Keratinocyte (primary cell): Measurements from ENCODE around the gene ULK3. TPM values are rescaled to one million over a fixed set of nuclear protein-coding genes. Genes with fewer than 3 reads are reported as not detected.

ENCODE experiments used
- DNase-seq: peaks from one replicate; pipeline ENCODE4 v3.0.0-alpha.2; 2011; ENCODE audit warnings: low read depth, missing footprints, low spot score
- FAIRE-seq: peaks from 2 replicates; lab custom pipeline; 2011; peaks lifted over from hg19 to GRCh38; lab: Jason Lieb, UNC
- H2AFZ ChIP-seq: 2 replicates; pipeline ENCODE4 v1.6.0; 2012; ENCODE audit warnings: low read length, control low read depth, inconsistent platforms; ENCODE audit not compliant: control insufficient read depth
- H3K27ac ChIP-seq: 2 replicates; pipeline ENCODE4 v1.5.1; 2011; ENCODE audit warnings: low read length; ENCODE audit not compliant: control insufficient read depth, insufficient read depth
- H3K27me3 ChIP-seq: 3 replicates; pipeline ENCODE4 v1.6.0; 2011; ENCODE audit warnings: low read length; ENCODE audit not compliant: control insufficient read depth, insufficient read depth; ENCODE audit errors: extremely low read depth
- H3K36me3 ChIP-seq, 2 experiments: 2 replicates in 1 of 2; 3 replicates in 1 of 2; pipeline ENCODE4 v1.5.1; 2011; ENCODE audit warnings: low read length in 2 of 2, mild to moderate bottlenecking in 1 of 2; ENCODE audit not compliant: control insufficient read depth in 2 of 2, insufficient read depth in 2 of 2; ENCODE audit errors: extremely low read depth in 1 of 2
- H3K4me1 ChIP-seq: 3 replicates; pipeline ENCODE4 v1.5.1; 2011; ENCODE audit warnings: low read length; ENCODE audit not compliant: control insufficient read depth, insufficient read depth; ENCODE audit errors: extremely low read depth
- H3K4me2 ChIP-seq: 3 replicates; pipeline ENCODE4 v1.6.0; 2011; ENCODE audit warnings: low read depth, low read length; ENCODE audit not compliant: control insufficient read depth, insufficient read depth; ENCODE audit errors: extremely low read depth
- H3K4me3 ChIP-seq, 3 experiments: fragments of 200-600 bp in 1 of 3; sonication (generic) in 1 of 3; 2 replicates in 2 of 3; 3 replicates in 1 of 3; pipeline ENCODE4 v1.5.1; 2011 to 2016; ENCODE audit warnings: low read length in 3 of 3, mild to moderate bottlenecking in 3 of 3, control low read depth in 2 of 3, inconsistent platforms in 1 of 3, low read depth in 1 of 3, mixed read lengths in 1 of 3, mixed run types in 1 of 3, moderate library complexity in 1 of 3; ENCODE audit not compliant: control insufficient read depth in 2 of 3, insufficient read depth in 2 of 3; ENCODE audit errors: extremely low read depth in 1 of 3
- H3K79me2 ChIP-seq: 2 replicates; pipeline ENCODE4 v1.6.0; 2012; ENCODE audit warnings: low read length; ENCODE audit not compliant: control insufficient read depth, insufficient read depth
- H3K9ac ChIP-seq: 3 replicates; pipeline ENCODE4 v1.6.0; 2011; ENCODE audit warnings: low read length; ENCODE audit not compliant: control insufficient read depth, insufficient read depth; ENCODE audit errors: extremely low read depth
- H3K9me1 ChIP-seq: 3 replicates; pipeline ENCODE4 v1.6.0; 2011; ENCODE audit warnings: low read length; ENCODE audit not compliant: control insufficient read depth, insufficient read depth; ENCODE audit errors: extremely low read depth
- H3K9me3 ChIP-seq: 2 replicates; pipeline ENCODE4 v1.5.1; 2012; ENCODE audit warnings: low read depth, low read length; ENCODE audit not compliant: control insufficient read depth
- H4K20me1 ChIP-seq: 3 replicates; pipeline ENCODE4 v1.6.0; 2011; ENCODE audit warnings: low read length; ENCODE audit not compliant: control insufficient read depth, insufficient read depth; ENCODE audit errors: extremely low read depth
- EZH2 ChIP-seq: IDR thresholded peaks from one replicate; pipeline ENCODE4 v1.6.1; 2012; ENCODE audit warnings: inconsistent platforms, mild to moderate bottlenecking, low read length, moderate library complexity
- dilution Hi-C: fragments of 300-500 bp; cut with MboI; formaldehyde crosslinking; loops from one replicate; pipeline ENCODE4 v1.7.0; 2020; ENCODE audit warnings: low sequenced_read_pairs; ENCODE audit not compliant: extremely low pct_ligation_motif_present
- polyA plus RNA-seq, 5 experiments: library from polyadenylated mRNA; depleted of rRNA in 3 of 5; stranded (reverse) in 3 of 5; stranded (forward) in 1 of 5; unstranded in 1 of 5; fragments of >200 nt; gene quantifications; 1 replicate in 1 of 5; 2 replicates in 3 of 5; 3 replicates in 1 of 5; pipeline versions ENCODE4 v1.2.1 to v1.2.3, GENCODE V29; 2011 to 2012; ENCODE audit warnings: missing spikeins in 2 of 5, low read depth in 1 of 5, low replicate concordance in 1 of 5
- TF ChIP-seq, protein P1 (sequence below), 3 experiments: IDR thresholded peaks in 1 of 3; conservative IDR thresholded peaks in 1 of 3; optimal IDR thresholded peaks in 1 of 3; 2 replicates in 2 of 3; 3 replicates in 1 of 3; pipeline versions ENCODE3 to v1.5.1; 2011; ENCODE audit warnings: low read length in 3 of 3, mild to moderate bottlenecking in 3 of 3, moderate library complexity in 2 of 3, control low read depth in 1 of 3, inconsistent platforms in 1 of 3; ENCODE audit not compliant: insufficient read depth in 2 of 3; ENCODE audit errors: extremely low read depth in 1 of 3

Gene ULK3
- polyA plus RNA-seq, 1 donor (not counting 4 experiments of a cell fraction or from before 2014, with no cell fraction given): 16.5 TPM

GRCh38 chr15:74856537-74856936 is 13.6 kb upstream of the ULK3 start:
- Histone ChIP-seq H3K9ac (no peak overlapping the region), H2AFZ (no peak overlapping the region), H3K79me2 (peaks cover 19% of the 10 kb centered on the region), H3K36me3 (peaks cover 22 to 24% of the 10 kb centered on the region in 2 experiments), H3K9me3 (no peaks in the 10 kb centered on the region), H3K27me3 (no peaks in the 10 kb centered on the region), H3K4me3 (no peak overlapping the region), H3K27ac (no peak overlapping the region), H3K9me1 (peaks cover 6% of the 10 kb centered on the region), H4K20me1 (no peaks in the 10 kb centered on the region), H3K4me2 (no peak overlapping the region), H3K4me1 (peaks cover 21% of the 10 kb centered on the region)
- DNase-seq (no peak), FAIRE-seq (no peak)
- no peak for TF ChIP-seq EZH2
- TF ChIP-seq, protein P1, sequence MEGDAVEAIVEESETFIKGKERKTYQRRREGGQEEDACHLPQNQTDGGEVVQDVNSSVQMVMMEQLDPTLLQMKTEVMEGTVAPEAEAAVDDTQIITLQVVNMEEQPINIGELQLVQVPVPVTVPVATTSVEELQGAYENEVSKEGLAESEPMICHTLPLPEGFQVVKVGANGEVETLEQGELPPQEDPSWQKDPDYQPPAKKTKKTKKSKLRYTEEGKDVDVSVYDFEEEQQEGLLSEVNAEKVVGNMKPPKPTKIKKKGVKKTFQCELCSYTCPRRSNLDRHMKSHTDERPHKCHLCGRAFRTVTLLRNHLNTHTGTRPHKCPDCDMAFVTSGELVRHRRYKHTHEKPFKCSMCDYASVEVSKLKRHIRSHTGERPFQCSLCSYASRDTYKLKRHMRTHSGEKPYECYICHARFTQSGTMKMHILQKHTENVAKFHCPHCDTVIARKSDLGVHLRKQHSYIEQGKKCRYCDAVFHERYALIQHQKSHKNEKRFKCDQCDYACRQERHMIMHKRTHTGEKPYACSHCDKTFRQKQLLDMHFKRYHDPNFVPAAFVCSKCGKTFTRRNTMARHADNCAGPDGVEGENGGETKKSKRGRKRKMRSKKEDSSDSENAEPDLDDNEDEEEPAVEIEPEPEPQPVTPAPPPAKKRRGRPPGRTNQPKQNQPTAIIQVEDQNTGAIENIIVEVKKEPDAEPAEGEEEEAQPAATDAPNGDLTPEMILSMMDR (optimal IDR thresholded peaks at IDR 0.05 in 1 of 3, IDR thresholded peaks at IDR 0.05 in 1 of 3, conservative IDR thresholded peaks at IDR 0.05 in 1 of 3; ENCODE audit: extremely low read depth in 1 of 3, insufficient read depth in 2 of 3, low read length in 3 of 3): no peak
- dilution Hi-C loops: no loop called here

GRCh38 chr15:74855857-74856256 is 12.9 kb upstream of the ULK3 start:
- Histone ChIP-seq H3K4me1 (peaks cover 21% of the 10 kb centered on the region), H3K4me3 (no peak overlapping the region), H3K9me1 (peaks cover 6% of the 10 kb centered on the region), H3K4me2 (no peak overlapping the region), H4K20me1 (no peaks in the 10 kb centered on the region), H3K79me2 (peaks cover 14% of the 10 kb centered on the region), H3K9me3 (no peaks in the 10 kb centered on the region), H3K9ac (no peak overlapping the region), H3K27me3 (no peaks in the 10 kb centered on the region), H3K36me3 (peaks cover 28 to 30% of the 10 kb centered on the region in 2 experiments), H3K27ac (no peak overlapping the region), H2AFZ (no peak overlapping the region)
- no peak for FAIRE-seq
- TF ChIP-seq EZH2: no peak
- TF ChIP-seq, protein P1 (optimal IDR thresholded peaks at IDR 0.05 in 1 of 3, IDR thresholded peaks at IDR 0.05 in 1 of 3, conservative IDR thresholded peaks at IDR 0.05 in 1 of 3; ENCODE audit: extremely low read depth in 1 of 3, insufficient read depth in 2 of 3, low read length in 3 of 3): no peak
- dilution Hi-C loops: no loop called here
- no peak for DNase-seq
